IMR-90 (cell line): Measurements from ENCODE around the gene DEPDC5.

Source experiments
- CTCF ChIP-seq: conservative IDR thresholded peaks from 2 replicates; pipeline ENCODE4 v1.5.1; 2012; ENCODE audit warnings: mild to moderate bottlenecking, low read depth, low read length, improper control_type of control experiment
- MAFK ChIP-seq: IDR thresholded peaks from 2 replicates; pipeline ENCODE4 v1.6.1; 2012; ENCODE audit warnings: low read depth, low read length, improper control_type of control experiment
- POLR2A ChIP-seq: IDR thresholded peaks from 2 replicates; pipeline ENCODE4 v1.6.1; 2012; ENCODE audit warnings: mild to moderate bottlenecking, low read depth, low read length
- RAD21 ChIP-seq: IDR thresholded peaks from 2 replicates; pipeline ENCODE4 v1.6.1; 2012; ENCODE audit warnings: low read length, improper control_type of control experiment

- TF ChIP-seq MAFK (no peak), CTCF (no peak), POLR2A (no peak), RAD21 (no peak)
Measured at GRCh38 chr22:31904651-31905050, 150.8 kb downstream of the DEPDC5 start.
